Measurements from ENCODE around the gene NRF1.
"Not testable (repeated sequence)": the region's sequence is repeated elsewhere in the genome, so short reads cannot be mapped to it uniquely, and the experiment has no call there.

The NRF1 gene

DNA sequence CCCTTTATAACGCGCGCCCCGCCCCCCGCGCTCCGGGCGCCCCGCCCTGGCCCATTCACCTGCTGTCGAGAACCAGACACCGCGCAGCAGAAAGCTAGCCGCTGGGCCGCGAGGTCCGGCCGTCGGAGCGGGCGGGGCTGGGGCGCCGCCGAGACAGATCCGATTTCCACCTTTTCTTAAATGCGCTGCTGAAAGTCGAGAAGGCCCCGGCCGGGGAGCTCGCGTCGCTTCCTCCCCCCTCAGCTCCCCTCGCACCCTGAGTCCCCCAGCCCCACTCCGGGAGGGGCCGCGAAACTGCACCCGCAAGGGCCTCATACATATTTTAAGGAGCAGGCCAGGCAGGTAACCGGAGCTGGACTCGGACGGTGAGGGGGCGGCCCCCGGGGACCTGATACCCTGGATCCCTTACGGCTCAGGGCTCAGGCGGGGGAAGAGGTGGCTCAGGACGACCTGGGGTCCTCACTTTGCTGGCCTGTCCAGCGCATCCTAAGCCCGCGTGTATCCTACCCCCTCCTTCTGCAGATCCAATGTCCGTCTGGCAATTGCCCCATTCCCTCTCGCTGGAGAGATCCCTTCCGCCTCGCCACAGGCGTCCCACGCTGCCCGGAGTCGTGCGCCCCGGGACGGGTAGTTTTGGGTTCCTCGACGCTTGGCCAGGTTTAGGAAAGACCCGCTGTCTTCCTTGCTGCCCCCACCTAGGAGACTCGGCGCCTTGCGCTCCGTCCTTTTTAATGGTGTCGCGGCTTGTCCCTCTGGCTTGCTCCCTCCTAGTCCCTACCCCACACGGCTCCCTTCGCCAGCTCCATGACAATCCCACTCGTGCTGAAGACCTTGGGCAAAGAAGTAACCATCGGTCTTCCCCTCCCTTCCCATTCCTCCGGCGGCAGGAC is 170.7 kb downstream of the NRF1 start:
- DNase-seq (ENCODE audit: low read depth, low spot score), result no peak

DNA sequence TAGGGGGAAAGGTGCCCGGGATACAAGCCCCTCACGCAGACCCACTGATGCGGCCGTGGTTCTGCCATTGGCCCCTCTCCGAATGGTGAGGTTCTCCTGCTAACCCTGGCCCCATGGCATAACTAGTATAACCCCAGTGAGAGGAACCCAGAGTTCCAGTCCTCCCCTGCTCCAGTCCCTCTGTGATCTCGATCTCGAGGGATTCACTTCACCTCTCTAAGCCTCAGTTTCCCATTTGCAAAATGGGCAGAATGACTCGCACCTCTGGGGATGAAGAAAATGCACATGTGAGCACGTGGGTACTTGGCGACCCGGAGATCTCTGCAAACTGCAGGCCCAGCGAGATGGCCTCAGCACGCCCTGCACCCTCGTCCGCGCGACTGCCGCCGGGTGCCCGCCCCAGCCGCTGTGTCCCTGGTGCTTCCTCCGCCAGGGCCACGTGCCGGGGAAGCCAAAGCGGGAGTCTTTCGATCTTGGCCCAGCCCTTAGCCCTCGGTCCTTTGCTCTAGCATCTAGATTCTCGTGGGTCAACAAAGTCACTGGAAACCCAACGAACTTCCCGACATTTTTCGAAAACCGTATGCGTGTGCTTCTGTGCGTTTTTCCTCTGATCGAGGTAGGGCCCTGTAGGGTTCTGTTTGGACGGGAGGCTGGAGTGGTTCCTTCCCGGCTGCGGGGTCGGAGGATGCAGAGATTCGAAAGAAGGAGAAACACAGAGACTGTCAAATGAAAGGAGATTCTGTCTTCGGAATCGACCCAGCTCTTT is 171.5 kb downstream of the NRF1 start:
- no peak for DNase-seq (ENCODE audit: low read depth, low spot score)

GRCh38 chr7:129783584-129783919 is 172.0 kb downstream of the NRF1 start:
- no peak for DNase-seq (ENCODE audit: low read depth, low spot score)

- DNase-seq (ENCODE audit: low read depth, low spot score), result no peak
These were observed 172.9 kb downstream of the NRF1 start for GRCh38 chr7:129784437-129784782.

DNA sequence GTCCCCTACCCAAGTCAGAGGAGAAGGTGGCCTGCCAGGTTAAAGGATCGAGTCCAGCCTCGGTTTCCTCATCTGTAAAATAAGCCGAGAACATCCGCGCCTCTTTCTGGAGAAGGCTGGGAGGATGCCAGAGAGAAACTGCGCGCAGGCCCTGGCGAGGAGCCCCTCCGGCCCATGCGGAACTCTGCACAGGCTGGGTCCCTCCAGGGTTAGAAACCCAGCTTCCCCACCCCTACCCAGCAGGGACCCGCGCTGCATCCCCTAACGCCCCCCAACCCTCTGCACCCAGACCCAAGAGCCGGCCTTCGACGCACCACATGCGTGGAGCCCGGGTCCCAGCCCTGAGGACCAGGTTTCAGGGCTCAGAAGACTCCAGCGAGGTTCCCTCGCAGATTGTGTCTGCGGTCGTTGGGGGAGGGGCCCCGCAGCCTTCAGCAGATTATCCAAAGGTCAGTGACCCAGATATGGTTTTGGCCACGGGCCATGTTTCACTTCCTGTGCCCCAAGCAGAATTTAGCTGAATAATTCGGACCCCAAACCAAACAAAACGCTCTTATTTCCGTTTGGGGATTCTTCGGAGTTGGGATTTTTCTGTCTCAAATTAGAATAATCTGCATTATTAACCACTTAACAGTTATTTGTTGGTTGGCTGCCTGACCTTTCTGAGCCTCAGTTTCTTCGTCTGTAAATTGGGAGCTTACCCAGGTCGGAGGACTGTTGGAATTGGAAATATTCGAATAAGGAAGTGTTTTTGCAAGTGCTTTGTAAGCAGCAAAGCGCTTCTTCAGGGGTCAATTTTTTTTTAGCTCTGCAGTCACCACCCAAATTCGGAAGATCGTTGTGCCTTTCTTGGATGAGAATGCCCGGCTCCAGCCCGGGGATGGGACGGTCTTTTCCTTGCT is 173.5 kb downstream of the NRF1 start:
- DNase-seq (ENCODE audit: low read depth, low spot score), result no peak

DNA sequence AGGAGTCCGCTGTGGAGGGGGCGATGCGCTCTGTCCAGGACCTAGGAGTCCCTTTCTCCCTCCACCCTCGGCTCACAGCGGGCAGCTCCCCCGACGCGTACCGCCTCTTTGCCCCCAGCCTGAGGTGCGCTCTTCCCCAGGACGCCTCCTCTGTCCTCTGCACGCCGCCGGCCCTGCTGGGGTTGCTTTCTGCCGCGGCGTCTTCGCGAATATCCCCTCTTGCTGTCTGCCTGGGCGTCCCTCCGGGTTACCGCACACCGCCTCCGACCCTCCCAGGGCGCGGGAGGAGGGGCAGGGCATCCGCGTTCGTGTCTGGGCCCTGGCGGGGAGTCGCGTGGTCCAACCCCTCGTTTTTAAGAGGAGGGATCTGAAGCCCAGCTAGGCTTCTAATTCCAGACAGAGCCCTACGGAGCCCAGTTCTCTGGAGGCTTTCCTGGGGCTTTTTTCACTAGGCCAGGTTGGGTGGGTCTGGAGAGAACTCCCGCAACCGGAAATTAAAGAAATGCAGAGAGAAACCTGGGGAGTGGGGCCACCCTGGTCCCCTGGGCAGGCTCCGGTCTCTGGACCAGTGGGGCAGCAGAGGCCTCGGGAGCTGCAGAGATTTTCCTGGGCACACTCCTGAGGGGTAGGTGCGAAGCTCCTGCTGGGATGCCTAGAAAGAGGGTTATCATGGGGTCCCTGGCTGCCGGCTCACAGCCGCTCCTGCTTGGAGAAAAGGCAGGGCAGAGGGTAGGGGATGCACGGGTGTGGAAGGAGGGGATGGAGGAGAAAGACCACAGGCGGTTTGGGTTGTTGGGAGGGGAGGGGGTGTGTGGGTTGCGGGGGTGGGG is 174.4 kb downstream of the NRF1 start:
- DNase-seq (ENCODE audit: low read depth, low spot score), result no peak

DNA sequence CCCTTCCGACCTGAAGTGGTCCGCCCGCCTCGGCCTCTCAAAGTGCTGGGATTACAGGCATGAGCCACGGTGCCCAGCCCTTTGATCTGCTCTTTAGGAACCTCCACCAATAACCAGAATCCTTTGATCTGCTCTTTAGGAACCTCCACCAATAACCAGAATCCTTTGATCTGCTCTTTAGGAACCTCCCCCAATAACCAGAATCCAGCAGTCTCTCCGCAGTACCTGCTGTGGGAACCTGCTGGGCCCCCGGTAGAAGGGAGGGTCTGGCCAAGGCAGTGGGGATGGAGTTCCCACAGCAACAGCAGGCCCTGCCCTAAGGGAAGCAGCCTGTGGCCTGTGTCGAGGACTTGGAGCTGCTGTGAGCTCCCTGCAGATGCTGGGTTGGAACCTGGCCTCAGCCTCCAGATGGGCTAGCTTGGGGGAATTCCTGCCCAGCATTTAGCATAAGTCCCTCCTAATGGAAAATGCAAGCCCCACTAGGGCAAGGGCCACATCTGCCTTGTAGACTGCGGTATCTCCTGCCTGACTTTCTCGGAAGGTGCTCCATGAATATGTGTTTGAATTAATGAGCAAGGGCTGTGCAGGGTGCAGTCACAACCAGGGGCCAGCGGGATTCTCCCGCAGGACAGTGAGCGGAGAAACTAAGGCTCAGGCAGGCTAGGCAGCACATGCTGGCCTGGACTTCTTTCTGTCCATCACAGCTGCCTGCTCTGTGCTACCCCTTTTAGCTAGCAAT is 175.5 kb downstream of the NRF1 start:
- no peak for DNase-seq (ENCODE audit: low read depth, low spot score)

GRCh38 chr7:129789000-129789399 is 177.5 kb downstream of the NRF1 start:
- no peak for DNase-seq (ENCODE audit: low read depth, low spot score)

DNA sequence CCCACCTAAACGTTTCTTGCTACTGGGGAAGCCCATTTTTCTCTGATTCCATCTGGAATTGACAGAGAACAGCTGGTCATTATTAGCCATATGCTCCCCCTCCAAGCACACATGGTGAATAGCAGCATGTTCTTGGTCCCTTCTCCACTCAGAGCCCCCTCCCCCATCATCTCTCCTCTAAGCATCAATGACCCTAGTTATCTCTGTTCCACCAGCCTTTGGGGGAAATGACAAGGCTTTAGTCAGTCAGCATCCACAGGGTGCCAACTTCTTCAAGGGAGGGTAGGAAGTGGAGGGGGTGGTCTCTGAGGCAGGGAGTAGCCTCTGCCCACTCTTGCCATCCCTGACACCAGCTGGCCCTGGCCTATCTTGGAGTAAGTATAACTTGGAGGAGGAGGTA is 178.1 kb downstream of the NRF1 start:
- no peak for DNase-seq (ENCODE audit: low read depth, low spot score)

GRCh38 chr7:129790136-129790535 is 178.6 kb downstream of the NRF1 start:
- DNase-seq (ENCODE audit: low read depth, low spot score), result no peak

- DNase-seq (ENCODE audit: low read depth, low spot score), result no peak
These were observed 181.2 kb downstream of the NRF1 start for GRCh38 chr7:129792721-129793120.

DNA sequence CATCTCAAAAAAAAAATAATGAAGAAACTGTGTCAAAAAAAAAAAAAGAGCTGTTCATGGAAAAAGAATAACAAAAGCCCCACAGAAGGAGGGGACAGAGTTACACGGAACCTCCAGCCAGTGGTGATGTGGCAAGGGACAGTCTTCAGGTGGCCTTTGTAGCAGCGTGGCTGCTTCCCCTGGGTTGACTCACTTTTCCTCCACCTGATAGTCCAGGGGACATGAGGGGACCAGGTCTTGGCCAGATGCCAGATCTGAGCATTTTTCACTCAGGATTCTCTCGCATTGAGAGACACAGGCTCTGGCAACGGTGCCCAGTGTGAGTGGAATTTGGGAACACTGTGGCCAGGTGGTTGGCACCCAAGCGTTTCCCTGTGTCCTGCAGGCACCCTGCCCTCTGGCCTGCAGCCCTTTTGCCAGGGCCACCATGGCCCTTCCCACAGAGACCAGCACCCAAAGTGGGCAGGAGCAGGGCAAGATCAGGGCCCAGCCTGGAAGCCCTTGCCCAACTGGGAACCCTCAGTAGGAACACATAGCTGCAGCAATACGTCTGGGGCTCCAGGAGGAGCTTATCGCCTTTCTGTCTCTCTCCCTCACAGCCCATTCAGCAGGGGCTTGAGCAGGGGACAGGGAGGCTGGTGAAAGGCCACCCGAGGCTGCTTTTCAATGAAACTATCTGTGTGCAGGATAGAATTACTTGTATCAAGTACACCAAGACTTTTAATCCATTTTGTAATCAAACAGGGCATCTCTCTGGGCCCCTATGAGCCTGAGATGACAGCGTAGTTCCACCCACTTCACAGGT is 182.2 kb downstream of the NRF1 start:
- no peak for DNase-seq (ENCODE audit: low read depth, low spot score)

DNA sequence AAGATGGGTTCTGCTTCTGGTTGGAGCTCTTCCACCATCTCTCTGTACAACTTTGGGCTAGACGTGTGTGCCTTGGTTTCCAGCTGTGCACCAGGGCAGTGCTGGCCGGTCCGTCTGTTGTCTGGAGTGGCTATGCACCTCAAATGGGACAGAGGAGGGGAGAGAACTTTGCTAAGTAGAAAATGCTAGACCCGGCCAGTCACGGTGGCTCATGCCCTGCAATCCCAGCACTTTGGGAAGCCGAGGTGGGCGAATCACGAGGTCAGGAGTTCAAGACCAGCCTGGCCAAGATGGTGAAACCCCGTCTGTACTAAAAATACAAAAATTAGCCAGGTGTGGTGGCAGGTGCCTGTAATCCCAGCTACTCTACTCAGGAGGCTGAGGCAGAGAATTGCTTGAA is 182.9 kb downstream of the NRF1 start:
- not testable (repeated sequence) for DNase-seq (ENCODE audit: low read depth, low spot score)

DNA sequence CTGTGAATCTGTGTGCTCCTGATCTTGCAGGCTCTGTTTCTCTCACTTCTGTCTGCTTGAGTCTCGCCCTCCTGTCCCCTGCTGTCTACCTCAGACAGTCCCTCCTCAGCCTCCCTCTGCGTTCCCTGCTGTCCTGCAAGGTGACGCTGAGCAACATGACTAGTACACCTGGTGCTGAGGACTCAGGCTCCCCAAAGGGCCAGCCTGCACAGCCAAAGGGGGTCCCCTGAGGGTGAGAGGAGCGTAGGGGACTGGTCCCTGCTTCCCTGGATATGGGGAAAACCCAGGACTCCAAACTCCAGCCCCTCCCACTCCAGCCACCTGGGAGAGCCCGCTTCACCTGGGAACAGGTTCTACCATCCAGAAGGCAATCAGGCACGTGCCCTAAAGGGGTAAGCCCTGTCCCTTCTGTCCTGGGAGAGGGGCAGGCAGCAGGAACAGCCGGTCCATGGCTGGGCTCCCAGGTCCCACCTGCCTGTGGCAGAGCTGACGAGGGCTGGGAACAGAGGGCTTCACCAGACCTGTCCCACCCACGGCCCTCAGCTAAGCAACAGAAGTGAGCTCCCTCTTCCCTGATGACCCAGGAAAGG is 184.8 kb downstream of the NRF1 start:
- DNase-seq (ENCODE audit: low read depth, low spot score), result no peak

GRCh38 chr7:129797214-129797789 is 185.8 kb downstream of the NRF1 start:
- no peak for DNase-seq (ENCODE audit: low read depth, low spot score)

GRCh38 chr7:129798616-129799349 is 187.3 kb downstream of the NRF1 start:
- no peak for DNase-seq (ENCODE audit: low read depth, low spot score)

DNA sequence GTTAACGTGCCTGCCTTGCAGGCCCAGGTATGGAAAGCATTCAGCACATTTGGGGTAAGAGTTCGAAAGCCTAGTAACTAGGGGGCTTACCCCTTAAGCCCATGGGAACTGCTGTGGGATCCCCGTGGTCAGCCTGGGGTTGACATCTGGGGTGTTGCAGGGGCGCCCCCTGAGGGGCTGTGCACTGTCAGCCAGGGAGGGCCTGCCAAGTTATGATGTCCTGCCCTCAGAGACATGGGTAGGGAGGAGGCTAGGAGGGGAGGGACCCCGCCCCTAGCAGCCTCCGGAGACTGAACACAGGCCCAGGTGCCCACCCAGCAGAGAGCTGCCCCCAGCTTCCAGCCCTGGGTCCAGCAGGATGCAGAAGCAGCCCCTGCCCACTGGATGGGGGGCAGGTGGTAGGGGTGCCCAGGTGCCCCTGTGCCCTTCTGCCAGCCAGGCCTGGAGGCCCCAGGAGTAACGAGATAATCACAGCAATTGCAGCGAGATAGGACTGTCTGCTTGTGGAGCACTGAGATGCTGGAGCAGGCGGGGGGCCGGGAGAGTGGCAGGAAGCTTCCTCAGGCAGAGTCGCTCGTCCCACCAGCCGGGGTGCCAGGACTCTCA is 187.9 kb downstream of the NRF1 start:
- no peak for DNase-seq (ENCODE audit: low read depth, low spot score)

GRCh38 chr7:129800901-129801300 is 189.4 kb downstream of the NRF1 start:
- no peak for DNase-seq (ENCODE audit: low read depth, low spot score)
